Stomach (tissue), 9 donors: Measurements from ENCODE around the gene KIAA0040. TPM values are rescaled to one million over a fixed set of nuclear protein-coding genes. Genes with fewer than 3 reads are reported as not detected.

Experiments used
- DNase-seq, 2 donors: peaks; one replicate each; pipeline versions ENCODE4 v3.0.0 to v3.0.0-alpha.2; 2013 to 2019
- H3K27ac ChIP-seq, 5 donors: fragments of 200-600 bp in 4 of 5; sonication (generic) in 4 of 5; one replicate each; pipeline ENCODE4 v1.5.1; 2013 to 2019; ENCODE audit warnings: mild to moderate bottlenecking in 1 of 5, moderate library complexity in 1 of 5
- H3K27me3 ChIP-seq, 3 donors: fragments of 200-600 bp; sonication (generic); one replicate each; pipeline ENCODE4 v1.5.1; 2017 to 2019; ENCODE audit warnings: mixed run types in 1 of 3
- H3K36me3 ChIP-seq, 4 donors: fragments of 200-600 bp; sonication (generic); 1 replicate in 3 of 4; 2 replicates in 1 of 4; pipeline ENCODE4 v1.5.1; 2016 to 2019
- H3K4me1 ChIP-seq, 4 donors: fragments of 200-600 bp; sonication (generic); one replicate each; pipeline ENCODE4 v1.5.1; 2016 to 2019
- H3K4me3 ChIP-seq, 4 donors: fragments of 200-600 bp; sonication (generic) in 3 of 4; one replicate each; pipeline ENCODE4 v1.5.1; 2016 to 2019; ENCODE audit warnings: mild to moderate bottlenecking in 1 of 4
- H3K9me3 ChIP-seq, 4 donors: fragments of 200-600 bp; sonication (generic); one replicate each; pipeline ENCODE4 v1.5.1; 2016 to 2019
- EP300 ChIP-seq: sonication (generic); formaldehyde crosslinking; IDR thresholded peaks from one replicate; pipeline ENCODE4 v1.6.1; 2017; ENCODE audit warnings: antibody characterized with exemption
- POLR2A ChIP-seq, 4 donors: fragments of 450-650 bp; IDR thresholded peaks; one replicate each; pipeline ENCODE4 v1.6.1; 2016; ENCODE audit warnings: antibody characterized with exemption in 4 of 4, control low read depth in 2 of 4, mild to moderate bottlenecking in 1 of 4, moderate library complexity in 1 of 4
- POLR2AphosphoS5 ChIP-seq, 3 donors: sonication (generic); formaldehyde crosslinking; IDR thresholded peaks; one replicate each; pipeline ENCODE4 v1.6.1; 2016; ENCODE audit warnings: antibody characterized with exemption in 3 of 3
- WGBS, 5 donors: extraction: QIAGEN DNeasy Blood & Tissue Kit in 3 of 5; methylation state at CpG; one replicate each; pipeline versions ENCODE4 v1.1.5 to v1.1.7; 2013 to 2018; 5-methylcytosine and 5-hydroxymethylcytosine counted together
- intact Hi-C: fragments of 100-400 bp; cut with DNase I; formaldehyde crosslinking; loops from one replicate; pipeline ENCODE4 v1.15.1; 2023; ENCODE audit warnings: low total_unique reads
- polyA plus RNA-seq, 3 donors: library from polyadenylated mRNA; stranded (reverse); fragments of 200-250 nt; gene quantifications; one replicate each; pipeline ENCODE4 v1.2.3, GENCODE V29; 2013
- total RNA-seq, 5 donors: library from RNA; depleted of rRNA; stranded (reverse); fragments of >200 nt; gene quantifications; one replicate each; pipeline versions ENCODE4 v1.1.0 to v1.2.3, GENCODE V29; 2014 to 2016
- TF ChIP-seq, protein P1 (sequence below), 7 experiments: fragments of 450-650 bp in 4 of 7; fragments of 200-600 bp in 3 of 7; sonication (generic) in 3 of 7; IDR thresholded peaks; one replicate each; pipeline ENCODE4 v1.5.1; 2016 to 2019; ENCODE audit warnings: antibody characterized with exemption in 7 of 7, control low read depth in 2 of 7, mild to moderate bottlenecking in 1 of 7
- donor health status: healthy with polysubstance abuse.
- donor health status: Bipolar disorder and iron deficiency.
- donor health status: healthy.

The KIAA0040 gene
- total and polyA plus RNA-seq, 8 donors = 4.1 to 36.8 (median 14.8) TPM

DNA sequence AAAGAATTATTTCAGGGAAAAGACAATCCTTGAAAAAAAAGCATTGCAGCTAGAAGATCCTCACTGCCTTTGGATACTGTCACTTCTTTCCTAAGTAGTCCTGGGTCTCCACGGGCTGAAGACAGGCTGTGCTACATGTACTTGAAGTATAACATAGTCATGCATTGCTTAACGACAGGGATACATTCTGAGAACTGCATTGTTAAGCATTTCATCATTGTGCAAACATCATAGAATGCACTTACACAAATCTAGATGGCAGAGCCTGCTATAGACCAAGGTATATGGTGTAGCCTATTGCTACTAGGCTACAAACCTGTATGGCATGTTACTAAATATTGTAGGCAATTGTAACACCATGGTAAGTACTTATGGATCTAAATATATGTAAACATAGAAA is 54.0 kb downstream of the KIAA0040 start:
- TF ChIP-seq EP300 (no peak), POLR2AphosphoS5 (IDR thresholded peaks at IDR 0.05) (no peak), POLR2A (IDR thresholded peaks at IDR 0.05) (no peak)
- TF ChIP-seq, protein P1, sequence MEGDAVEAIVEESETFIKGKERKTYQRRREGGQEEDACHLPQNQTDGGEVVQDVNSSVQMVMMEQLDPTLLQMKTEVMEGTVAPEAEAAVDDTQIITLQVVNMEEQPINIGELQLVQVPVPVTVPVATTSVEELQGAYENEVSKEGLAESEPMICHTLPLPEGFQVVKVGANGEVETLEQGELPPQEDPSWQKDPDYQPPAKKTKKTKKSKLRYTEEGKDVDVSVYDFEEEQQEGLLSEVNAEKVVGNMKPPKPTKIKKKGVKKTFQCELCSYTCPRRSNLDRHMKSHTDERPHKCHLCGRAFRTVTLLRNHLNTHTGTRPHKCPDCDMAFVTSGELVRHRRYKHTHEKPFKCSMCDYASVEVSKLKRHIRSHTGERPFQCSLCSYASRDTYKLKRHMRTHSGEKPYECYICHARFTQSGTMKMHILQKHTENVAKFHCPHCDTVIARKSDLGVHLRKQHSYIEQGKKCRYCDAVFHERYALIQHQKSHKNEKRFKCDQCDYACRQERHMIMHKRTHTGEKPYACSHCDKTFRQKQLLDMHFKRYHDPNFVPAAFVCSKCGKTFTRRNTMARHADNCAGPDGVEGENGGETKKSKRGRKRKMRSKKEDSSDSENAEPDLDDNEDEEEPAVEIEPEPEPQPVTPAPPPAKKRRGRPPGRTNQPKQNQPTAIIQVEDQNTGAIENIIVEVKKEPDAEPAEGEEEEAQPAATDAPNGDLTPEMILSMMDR (IDR thresholded peaks at IDR 0.05) = no peak
- H3K9me3 ChIP-seq = no peaks in the 10 kb centered on the region
- intact Hi-C loops = no loop called here
- DNase-seq = no peak
- H3K4me1 ChIP-seq = peaks cover 0 to 1% (median 0%) of the 10 kb centered on the region in 4 donors
- no peaks in the 10 kb centered on the region for H3K27me3 ChIP-seq
- H3K27ac ChIP-seq = no peak overlapping the region
- 34 to 69% (median 42%) methylated on average over 2 of the region's 2 CpGs for WGBS, 5 donors
- H3K4me3 ChIP-seq = no peak overlapping the region
- no peaks in the 10 kb centered on the region for H3K36me3 ChIP-seq

DNA sequence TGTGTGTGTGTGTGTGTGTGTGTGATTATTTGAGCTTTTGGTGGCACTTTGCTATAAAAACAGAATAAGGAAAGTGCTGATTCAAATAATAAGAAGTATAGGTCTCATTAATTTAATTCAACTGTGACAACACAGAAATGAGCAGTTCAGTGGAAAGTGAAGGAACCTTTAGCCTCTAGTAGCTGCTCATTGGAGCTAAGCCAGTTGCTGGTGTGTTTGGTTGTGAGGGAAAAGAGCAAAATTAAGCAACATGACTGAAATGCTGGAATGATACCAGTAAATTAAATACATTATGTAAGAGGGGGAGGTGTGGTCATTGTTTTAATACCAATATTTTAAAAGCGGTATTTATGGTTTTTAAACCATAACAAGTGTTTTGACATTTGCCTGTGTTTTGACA is 55.2 kb downstream of the KIAA0040 start:
- WGBS, 5 donors = 72 to 91% (median 83%) methylated on average over 1 of the region's 1 CpG
- Histone ChIP-seq H3K36me3 (no peaks in the 10 kb centered on the region), H3K27ac (no peak overlapping the region), H3K4me1 (peaks cover 0 to 10% (median 5%) of the 10 kb centered on the region in 4 donors), H3K27me3 (no peaks in the 10 kb centered on the region), H3K4me3 (no peak overlapping the region), H3K9me3 (no peaks in the 10 kb centered on the region)
- intact Hi-C loops = no loop called here
- no peak for DNase-seq
- no peak for TF ChIP-seq EP300
- TF ChIP-seq POLR2AphosphoS5 (IDR thresholded peaks at IDR 0.05) = no peak
- TF ChIP-seq, protein P1 (IDR thresholded peaks at IDR 0.05) = no peak
- no peak for TF ChIP-seq POLR2A (IDR thresholded peaks at IDR 0.05)

DNA sequence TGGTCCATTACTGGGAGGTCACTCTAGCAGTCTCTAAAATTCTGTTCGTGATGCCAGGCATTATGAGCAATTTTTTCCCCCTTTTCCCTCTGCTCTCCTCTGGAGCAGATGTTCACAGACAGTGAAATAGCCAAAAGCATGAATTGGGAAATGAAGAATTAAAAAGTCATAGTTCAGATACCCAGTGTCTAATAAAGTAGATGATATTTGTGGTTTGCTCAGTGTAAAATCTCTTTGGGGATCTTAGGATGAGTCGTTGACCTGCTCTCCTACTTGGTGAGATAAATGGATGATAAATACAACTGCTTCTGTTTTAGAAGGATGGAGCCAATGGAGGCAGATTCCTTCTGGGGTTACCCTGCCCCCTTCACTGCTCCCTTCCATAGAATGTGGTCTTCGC is 56.3 kb downstream of the KIAA0040 start:
- Histone ChIP-seq H3K4me3 (no peak overlapping the region), H3K9me3 (no peaks in the 10 kb centered on the region), H3K27ac (no peak overlapping the region), H3K27me3 (no peaks in the 10 kb centered on the region), H3K4me1 (peaks cover 0 to 19% (median 8%) of the 10 kb centered on the region in 4 donors), H3K36me3 (no peaks in the 10 kb centered on the region)
- 77 to 80% (median 78%) methylated on average over 3 of the region's 3 CpGs for WGBS, 5 donors
- no peak for DNase-seq
- intact Hi-C loops = no loop called here
- TF ChIP-seq POLR2A (IDR thresholded peaks at IDR 0.05) (no peak), POLR2AphosphoS5 (IDR thresholded peaks at IDR 0.05) (no peak), EP300 (no peak)
- TF ChIP-seq, protein P1 (IDR thresholded peaks at IDR 0.05) = no peak

DNA sequence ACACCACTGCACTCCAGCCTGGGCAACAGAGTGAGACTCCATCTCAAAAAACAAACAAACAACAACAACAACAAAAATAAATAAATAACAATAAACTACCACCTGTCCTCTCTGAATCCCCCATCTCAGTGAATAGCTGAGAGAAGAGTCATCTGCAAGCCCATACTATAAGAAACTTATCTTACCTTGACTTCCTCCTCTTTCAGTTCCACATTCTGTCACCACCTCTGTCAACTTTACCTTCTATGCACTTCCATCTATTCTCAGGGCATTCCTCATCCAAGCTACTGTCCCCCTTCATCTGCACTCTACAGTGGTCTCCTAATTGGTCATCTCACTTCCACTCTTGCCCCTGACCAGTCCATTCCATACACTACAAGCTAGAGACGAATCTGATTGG is 58.1 kb downstream of the KIAA0040 start:
- Histone ChIP-seq H3K4me1 (peaks cover 4 to 35% (median 21%) of the 10 kb centered on the region in 4 donors), H3K27me3 (no peaks in the 10 kb centered on the region), H3K36me3 (no peaks in the 10 kb centered on the region), H3K27ac (no peak overlapping the region), H3K4me3 (no peak overlapping the region), H3K9me3 (no peaks in the 10 kb centered on the region)
- 69 to 84% (median 76%) methylated on average over 1 of the region's 1 CpG for WGBS, 5 donors
- intact Hi-C loops = no loop called here
- no peak for DNase-seq
- TF ChIP-seq EP300 = no peak
- TF ChIP-seq, protein P1 (IDR thresholded peaks at IDR 0.05) = no peak
- no peak for TF ChIP-seq POLR2AphosphoS5 (IDR thresholded peaks at IDR 0.05)
- TF ChIP-seq POLR2A (IDR thresholded peaks at IDR 0.05) = no peak
